ENCODE results near the gene SOWAHC.

GRCh38 chr2:109623297-109623696 lies 9.1 kb downstream of the SOWAHC start:
- TF ChIP-seq CTCF (IDR thresholded peaks at IDR 0.05) (no peak), GATA2 (CRISPR knock-in tag; IDR thresholded peaks at IDR 0.05) (no peak), USF1 (IDR thresholded peaks at IDR 0.05; ENCODE audit: borderline replicate concordance, low read depth) (no peak), TAF1 (IDR thresholded peaks at IDR 0.05; ENCODE audit: borderline replicate concordance, low read depth, low read length) (no peak), FOXJ3 (CRISPR knock-in tag; IDR thresholded peaks at IDR 0.05) (no peak), RAD21 (IDR thresholded peaks at IDR 0.05; ENCODE audit: low read length) (no peak), POLR2AphosphoS5 (IDR thresholded peaks at IDR 0.05; ENCODE audit: low read depth, low read length) (no peak), NRF1 (IDR thresholded peaks at IDR 0.05; ENCODE audit: low read depth, low read length) (no peak), MAX (IDR thresholded peaks at IDR 0.05; ENCODE audit: low read depth) (no peak), REST (IDR thresholded peaks at IDR 0.05; ENCODE audit: low read depth, low read length) (no peak), SMC3 (IDR thresholded peaks at IDR 0.05; ENCODE audit: low read depth, low read length) (no peak), TCF12 (IDR thresholded peaks at IDR 0.05) (no peak), EZH2phosphoT487 (IDR thresholded peaks at IDR 0.05; ENCODE audit: borderline replicate concordance, low read depth) (no peak), TEAD4 (IDR thresholded peaks at IDR 0.05; ENCODE audit: borderline replicate concordance, insufficient read depth) (no peak)
